Endothelial cell (in vitro differentiated cells): ENCODE results near the gene DTNA. TPM values are rescaled to one million over a fixed set of nuclear protein-coding genes. Genes with fewer than 3 reads are reported as not detected.

ENCODE experiments used
- DNase-seq: peaks from one replicate; pipeline ENCODE4 v3.0.0; 2021; ENCODE audit warnings: low spot score
- H3K27ac Mint-ChIP-seq: one replicate; pipeline ENCODE4 v1.8.0; 2021; ENCODE audit warnings: mixed read lengths, inconsistent platforms; ENCODE audit not compliant: unreplicated experiment
- H3K27me3 Mint-ChIP-seq: one replicate; pipeline ENCODE4 v1.8.0; 2021; ENCODE audit warnings: mild to moderate bottlenecking, moderate library complexity, mixed read lengths, inconsistent platforms; ENCODE audit not compliant: unreplicated experiment
- H3K36me3 Mint-ChIP-seq: one replicate; pipeline ENCODE4 v1.8.0; 2021; ENCODE audit warnings: mild to moderate bottlenecking, low read depth, mixed read lengths, inconsistent platforms; ENCODE audit not compliant: unreplicated experiment
- H3K4me1 Mint-ChIP-seq: one replicate; pipeline ENCODE4 v1.8.0; 2021; ENCODE audit warnings: mild to moderate bottlenecking, mixed read lengths, inconsistent platforms; ENCODE audit not compliant: unreplicated experiment
- H3K4me3 Mint-ChIP-seq: one replicate; pipeline ENCODE4 v1.8.0; 2021; ENCODE audit warnings: mild to moderate bottlenecking, mixed read lengths, inconsistent platforms; ENCODE audit not compliant: unreplicated experiment
- H3K9me3 Mint-ChIP-seq: one replicate; pipeline ENCODE4 v1.8.0; 2021; ENCODE audit warnings: mixed read lengths, inconsistent platforms; ENCODE audit not compliant: unreplicated experiment
- total RNA-seq: library from RNA; stranded (reverse); fragmentation: NEBNext Ultra II Directional; extraction: Animal tissue kit (Norgen Biotek cat#: 25700); gene quantifications from one replicate; pipeline ENCODE4 v1.2.1, GENCODE V29; 2021; ENCODE audit not compliant: unreplicated experiment
- TF ChIP-seq, protein P1 (sequence below): fragments of 200-600 bp; sonication (generic); IDR thresholded peaks from one replicate; pipeline ENCODE4 v1.5.0; 2021; ENCODE audit warnings: antibody characterized with exemption; ENCODE audit not compliant: unreplicated experiment

DTNA gene
- total RNA-seq, 1 donor from 2014 or later = 17.9 TPM

DNA sequence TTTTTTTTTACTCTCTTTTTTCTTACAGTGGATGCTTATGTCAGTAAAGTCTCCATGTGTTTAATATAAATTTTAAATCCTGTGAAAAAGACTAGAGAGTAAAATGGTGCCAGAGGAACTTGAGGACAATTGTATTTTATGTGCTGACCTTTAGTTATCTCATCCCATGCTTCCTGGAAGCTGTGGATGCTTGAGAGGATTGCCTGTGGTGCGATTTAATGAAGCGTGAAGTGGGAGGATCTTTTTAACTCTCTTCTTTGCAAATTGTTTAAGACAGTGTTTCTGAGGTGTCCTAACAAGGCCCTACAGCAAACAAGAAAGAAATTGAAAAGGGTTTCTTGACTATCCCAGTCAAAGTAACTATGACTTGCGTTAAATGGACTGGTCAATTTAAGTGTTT, 84.2 kb downstream of the DTNA start:
- no peak overlapping the region for H3K4me3 Mint-ChIP-seq
- H3K36me3 Mint-ChIP-seq = no peaks in the 10 kb centered on the region
- H3K27me3 Mint-ChIP-seq = no peaks in the 10 kb centered on the region
- no peaks in the 10 kb centered on the region for H3K9me3 Mint-ChIP-seq
- DNase-seq = no peak
- TF ChIP-seq, protein P1, sequence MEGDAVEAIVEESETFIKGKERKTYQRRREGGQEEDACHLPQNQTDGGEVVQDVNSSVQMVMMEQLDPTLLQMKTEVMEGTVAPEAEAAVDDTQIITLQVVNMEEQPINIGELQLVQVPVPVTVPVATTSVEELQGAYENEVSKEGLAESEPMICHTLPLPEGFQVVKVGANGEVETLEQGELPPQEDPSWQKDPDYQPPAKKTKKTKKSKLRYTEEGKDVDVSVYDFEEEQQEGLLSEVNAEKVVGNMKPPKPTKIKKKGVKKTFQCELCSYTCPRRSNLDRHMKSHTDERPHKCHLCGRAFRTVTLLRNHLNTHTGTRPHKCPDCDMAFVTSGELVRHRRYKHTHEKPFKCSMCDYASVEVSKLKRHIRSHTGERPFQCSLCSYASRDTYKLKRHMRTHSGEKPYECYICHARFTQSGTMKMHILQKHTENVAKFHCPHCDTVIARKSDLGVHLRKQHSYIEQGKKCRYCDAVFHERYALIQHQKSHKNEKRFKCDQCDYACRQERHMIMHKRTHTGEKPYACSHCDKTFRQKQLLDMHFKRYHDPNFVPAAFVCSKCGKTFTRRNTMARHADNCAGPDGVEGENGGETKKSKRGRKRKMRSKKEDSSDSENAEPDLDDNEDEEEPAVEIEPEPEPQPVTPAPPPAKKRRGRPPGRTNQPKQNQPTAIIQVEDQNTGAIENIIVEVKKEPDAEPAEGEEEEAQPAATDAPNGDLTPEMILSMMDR = no peak
- peaks cover 10% of the 10 kb centered on the region for H3K4me1 Mint-ChIP-seq
- H3K27ac Mint-ChIP-seq = no peak overlapping the region

- no peak overlapping the region for H3K27ac Mint-ChIP-seq
- TF ChIP-seq, protein P1 = no peak
- H3K4me1 Mint-ChIP-seq = peaks cover 10% of the 10 kb centered on the region
- H3K9me3 Mint-ChIP-seq = no peaks in the 10 kb centered on the region
- DNase-seq = no peak
- H3K4me3 Mint-ChIP-seq = no peak overlapping the region
- H3K27me3 Mint-ChIP-seq = no peaks in the 10 kb centered on the region
- H3K36me3 Mint-ChIP-seq = no peaks in the 10 kb centered on the region
Observed at GRCh38 chr18:34795070-34795732, 85.1 kb downstream of the DTNA start.

DNA sequence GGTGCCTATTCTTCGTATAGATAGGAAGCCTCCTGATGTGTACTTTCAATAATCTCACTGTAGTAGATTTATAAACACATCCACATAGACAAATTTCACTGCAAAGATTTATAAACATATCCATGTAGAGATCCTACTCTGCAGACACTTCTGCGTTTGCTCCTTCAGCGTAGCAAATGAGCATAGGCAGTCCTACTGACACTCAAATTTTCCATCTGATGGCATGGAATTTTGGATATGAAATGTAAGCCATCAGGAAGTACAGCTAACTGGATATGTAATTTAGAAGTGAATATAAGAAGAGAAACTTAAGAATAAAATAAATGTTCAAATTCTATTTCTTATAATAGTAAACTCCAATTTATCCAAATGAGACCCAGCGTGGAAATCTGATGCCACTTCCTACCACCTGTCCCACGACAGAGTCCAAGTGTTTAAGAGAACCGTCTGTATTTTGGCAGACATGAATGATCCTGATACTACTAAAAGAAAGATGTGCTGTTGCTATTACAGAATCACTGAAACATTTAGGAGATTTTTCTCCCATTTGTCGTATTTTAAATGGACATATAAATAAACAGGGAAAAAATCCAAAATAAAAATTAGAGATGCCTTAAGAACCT, 86.0 kb downstream of the DTNA start:
- no peak for DNase-seq
- Mint-ChIP-seq H3K36me3 (no peaks in the 10 kb centered on the region), H3K4me1 (peaks cover 10% of the 10 kb centered on the region), H3K9me3 (no peaks in the 10 kb centered on the region), H3K4me3 (no peak overlapping the region), H3K27me3 (no peaks in the 10 kb centered on the region), H3K27ac (no peak overlapping the region)
- TF ChIP-seq, protein P1 = no peak

- no peak overlapping the region for H3K27ac Mint-ChIP-seq
- H3K4me1 Mint-ChIP-seq = peaks cover 2% of the 10 kb centered on the region
- H3K27me3 Mint-ChIP-seq = no peaks in the 10 kb centered on the region
- no peaks in the 10 kb centered on the region for H3K9me3 Mint-ChIP-seq
- TF ChIP-seq, protein P1 = no peak
- H3K4me3 Mint-ChIP-seq = no peak overlapping the region
- H3K36me3 Mint-ChIP-seq = no peaks in the 10 kb centered on the region
- no peak for DNase-seq
Observed at GRCh38 chr18:34799291-34799690, 89.2 kb downstream of the DTNA start.

- H3K4me3 Mint-ChIP-seq = no peak overlapping the region
- H3K27ac Mint-ChIP-seq = no peak overlapping the region
- no peaks in the 10 kb centered on the region for H3K36me3 Mint-ChIP-seq
- DNase-seq = no peak
- H3K27me3 Mint-ChIP-seq = no peaks in the 10 kb centered on the region
- TF ChIP-seq, protein P1 = no peak
- no peaks in the 10 kb centered on the region for H3K9me3 Mint-ChIP-seq
- no peaks in the 10 kb centered on the region for H3K4me1 Mint-ChIP-seq
Observed at GRCh38 chr18:34800381-34800780, 90.3 kb downstream of the DTNA start.
